Activated gamma-delta T cell treated with anti-CD3 and anti-CD28 coated beads, Interleukin-2, amount 50 U/mL, for 16 hours (primary cell): ENCODE measurements around the gene DOCK1.

Experiments
- DNase-seq: peaks from one replicate; pipeline ENCODE4 v3.0.0-alpha.2; 2020; ENCODE audit warnings: low read depth

DOCK1 gene

GRCh38 chr10:127467811-127468210, 562.6 kb downstream of the DOCK1 start:
- no peak for DNase-seq

DNA sequence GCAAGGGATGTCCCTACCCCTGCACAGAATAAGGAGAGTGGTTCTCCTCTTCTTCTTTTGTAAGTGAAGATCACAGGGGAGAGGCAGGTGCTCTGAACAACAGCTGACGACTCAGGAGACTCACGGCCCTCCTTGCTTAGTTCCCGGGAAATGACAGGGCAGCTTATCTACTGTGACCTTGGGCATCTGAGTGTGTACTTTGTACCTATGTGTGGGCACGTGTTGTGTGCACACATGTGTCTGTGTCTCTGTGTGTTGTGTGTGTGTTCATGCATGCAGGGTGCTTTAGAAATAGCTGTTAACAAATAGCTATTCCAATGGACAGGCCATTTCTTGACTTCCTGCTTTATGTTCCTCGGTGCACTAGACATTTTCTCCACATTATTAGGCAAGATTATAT, 563.4 kb downstream of the DOCK1 start:
- no peak for DNase-seq

- DNase-seq, result no peak
Measured at GRCh38 chr10:127470911-127471310, 565.7 kb downstream of the DOCK1 start.

DNA sequence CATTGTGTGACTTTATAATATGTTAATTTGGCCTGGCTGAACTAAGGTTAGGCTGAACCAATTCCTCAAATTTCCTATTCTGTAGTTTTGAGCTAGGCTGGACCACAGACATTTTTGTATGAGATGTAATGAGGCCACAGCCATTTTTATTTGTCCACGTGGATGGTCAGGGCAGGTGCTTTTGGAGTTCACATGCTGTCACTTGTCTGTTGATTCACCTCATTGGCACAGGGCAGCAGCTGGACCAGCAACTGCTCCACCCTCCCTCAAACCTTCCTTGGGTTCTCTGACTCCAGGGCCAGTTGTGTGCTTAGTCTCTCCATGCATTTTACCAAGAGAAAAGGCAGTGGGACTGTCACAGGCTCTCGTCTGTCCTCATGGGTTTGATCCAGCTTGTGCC, 567.7 kb downstream of the DOCK1 start:
- no peak for DNase-seq

DNA sequence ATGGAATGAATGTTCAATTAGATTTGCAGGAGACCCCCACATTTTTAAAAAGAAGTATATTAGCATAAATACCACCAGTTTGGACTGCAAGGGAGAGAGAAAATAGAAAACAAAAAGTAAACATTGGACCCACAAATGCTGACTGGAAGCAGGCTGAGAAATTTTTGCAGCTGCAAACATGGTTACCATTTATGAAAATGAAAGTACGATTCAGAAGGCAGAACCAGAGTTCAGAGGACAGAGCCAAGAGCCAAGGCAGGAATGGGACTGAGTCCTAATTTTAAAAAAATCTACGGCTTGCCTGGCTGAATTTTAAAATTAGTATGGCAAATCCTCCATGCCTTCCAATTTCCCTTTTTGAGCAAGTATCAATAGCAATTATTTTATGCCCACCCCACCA, 569.3 kb downstream of the DOCK1 start:
- no peak for DNase-seq

DNA sequence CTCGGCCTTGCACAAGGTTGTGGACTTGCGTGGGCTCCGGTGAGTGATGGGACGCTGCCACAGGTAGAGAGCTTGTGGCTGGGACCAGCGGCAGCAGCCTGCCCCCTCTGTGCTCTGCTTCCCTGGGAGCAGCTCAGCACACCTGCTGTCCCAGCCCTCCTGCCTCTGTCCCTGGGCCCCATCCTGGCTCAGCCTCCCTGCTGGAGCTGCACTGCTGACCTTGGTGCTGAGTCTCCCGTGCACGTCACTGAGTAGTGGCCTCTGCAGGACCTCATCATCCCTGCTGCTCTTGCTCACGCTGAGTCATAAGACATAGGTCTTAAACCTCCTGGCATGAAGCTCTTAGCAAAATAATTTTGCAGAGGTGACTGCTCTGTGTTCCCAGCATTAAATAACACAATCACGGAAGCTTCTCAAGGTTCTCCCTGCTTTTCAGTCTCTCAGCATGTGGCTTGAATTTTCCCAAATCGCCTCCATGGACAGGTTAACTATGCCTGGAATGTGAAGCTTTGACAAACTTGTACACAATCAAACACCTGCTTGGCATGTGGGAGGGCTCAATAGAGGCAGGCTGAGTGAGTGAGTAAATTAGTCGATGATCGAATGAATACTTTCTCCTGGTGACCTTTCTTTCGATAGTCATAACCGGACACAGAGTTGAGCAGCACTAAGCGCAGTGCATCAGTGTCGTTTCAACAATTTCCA, 580.1 kb downstream of the DOCK1 start:
- no peak for DNase-seq

DNA sequence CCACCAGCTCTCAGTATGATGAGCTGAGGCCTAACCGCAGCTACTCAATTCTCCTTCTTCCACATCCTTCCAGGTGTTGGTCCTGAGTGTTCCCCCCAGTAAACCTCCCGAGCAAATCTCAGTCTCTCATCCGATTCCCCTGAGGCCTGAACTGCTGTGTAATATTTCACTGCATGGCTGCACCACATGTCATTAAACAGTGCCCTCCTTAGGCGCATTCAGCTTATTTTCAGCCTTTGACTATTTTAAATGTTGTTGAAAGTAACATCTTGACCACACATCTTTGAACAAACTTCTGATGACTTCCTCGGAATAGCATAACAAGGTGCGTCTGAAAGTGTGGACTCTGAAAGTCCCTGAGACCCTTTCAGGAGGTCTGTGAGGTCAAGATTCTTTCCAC, 581.1 kb downstream of the DOCK1 start:
- DNase-seq, result no peak

DNA sequence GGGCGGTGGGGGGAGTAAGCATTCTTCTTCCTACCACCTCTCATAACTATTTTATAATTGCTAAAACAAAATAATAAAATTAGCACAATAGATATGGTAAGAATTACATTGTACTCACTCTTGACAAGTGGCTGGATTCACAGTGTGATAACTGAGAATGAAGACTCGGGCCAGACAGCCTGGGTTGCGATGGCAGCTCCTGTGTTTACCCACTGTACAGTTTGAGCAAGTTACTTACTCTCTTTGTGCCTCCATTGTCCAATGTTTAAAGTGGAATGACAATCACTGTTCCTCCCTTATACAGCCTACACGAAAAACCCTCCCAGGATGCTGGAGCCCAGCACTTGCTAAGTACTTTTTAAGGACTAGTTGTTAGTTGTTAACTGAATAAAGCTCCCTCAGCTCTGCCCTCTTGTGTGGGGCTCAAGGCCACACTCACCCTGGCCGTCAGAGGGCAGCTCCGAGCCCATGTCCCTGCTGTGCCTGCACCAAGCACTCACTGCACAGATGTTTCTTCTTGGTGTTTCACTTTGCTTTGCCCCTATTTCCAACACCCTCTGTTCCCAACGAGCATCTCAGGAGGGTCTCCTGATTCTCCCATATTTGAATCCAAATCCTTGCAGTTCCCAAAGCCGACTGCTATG, 587.5 kb downstream of the DOCK1 start:
- no peak for DNase-seq

- no peak for DNase-seq
Measured at GRCh38 chr10:127496035-127496434, 590.8 kb downstream of the DOCK1 start.

DNA sequence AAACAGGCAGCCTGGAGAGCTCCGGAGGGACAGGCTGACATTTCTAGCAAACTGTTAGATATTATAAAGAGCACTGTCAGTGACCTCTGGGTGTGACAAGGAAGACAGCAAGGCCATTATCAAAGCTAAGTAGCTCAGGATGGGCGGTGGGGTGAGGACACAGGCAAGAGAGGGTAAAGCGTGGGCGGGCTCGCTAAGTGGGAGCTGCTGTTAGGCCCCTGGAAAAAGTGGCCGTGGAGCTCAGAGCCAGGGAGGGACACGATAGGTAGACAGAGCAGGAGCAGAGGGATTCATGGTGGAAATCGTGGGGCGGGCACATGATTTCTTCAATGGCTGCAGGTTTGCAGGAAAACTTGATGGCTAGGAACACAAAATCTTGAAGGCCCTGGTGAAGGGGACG, 592.5 kb downstream of the DOCK1 start:
- DNase-seq, result no peak

DNA sequence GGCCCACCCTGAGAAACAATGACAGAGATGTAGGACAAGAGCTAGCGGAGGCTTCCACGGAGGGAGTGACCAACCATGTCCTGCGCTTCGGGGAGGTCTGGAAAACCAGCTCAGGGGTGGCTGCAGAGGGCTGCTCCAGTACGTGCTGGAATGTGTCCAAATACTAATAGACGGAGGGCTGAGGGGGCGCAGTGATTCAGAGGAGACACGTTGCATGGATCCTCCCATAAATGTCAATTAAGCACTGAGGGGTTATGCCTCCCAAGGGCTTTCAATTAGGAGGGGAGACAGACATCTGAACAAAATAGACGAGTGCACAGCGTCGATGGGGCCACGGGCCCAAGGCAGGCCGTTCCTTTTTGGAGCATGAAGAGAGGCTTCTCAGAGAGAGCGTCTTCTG, 592.9 kb downstream of the DOCK1 start:
- no peak for DNase-seq

DNA sequence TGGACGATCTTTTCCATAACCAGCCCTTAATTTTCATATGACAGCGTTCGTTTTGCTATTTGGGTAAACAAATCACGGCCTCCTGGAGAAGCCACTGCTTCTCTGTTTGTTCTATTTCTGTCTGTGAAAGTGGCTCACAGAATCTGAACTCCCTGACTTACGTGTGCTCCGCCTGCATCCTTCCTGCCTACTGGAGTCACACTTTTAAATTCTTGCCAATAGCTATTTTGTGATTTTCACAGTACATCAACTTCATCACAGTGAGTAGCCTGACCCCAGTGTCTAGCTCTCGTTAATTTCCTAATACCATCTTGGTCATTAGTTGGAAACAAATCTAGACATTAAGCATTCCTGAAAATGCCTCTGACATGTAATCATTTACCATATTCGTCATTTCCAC, 594.9 kb downstream of the DOCK1 start:
- no peak for DNase-seq
